Measurements from ENCODE around the gene RPL3.

GRCh38 chr22:39301926-39302325 lies 17.5 kb downstream of the RPL3 start:
- TF ChIP-seq CTCF (IDR thresholded peaks at IDR 0.05; ENCODE audit: low read depth, low read length, poor library complexity, severe bottlenecking) (no peak), EZH2phosphoT487 (IDR thresholded peaks at IDR 0.05; ENCODE audit: borderline replicate concordance, low read length) (no peak)

Measured in DOHH2 (cell line).